Hindlimb muscle (tissue), 1 donor: ENCODE measurements around the gene USP44. TPM values are rescaled to one million over a fixed set of nuclear protein-coding genes. Genes with fewer than 3 reads are reported as not detected.
"Not testable (repeated sequence)": the region's sequence is repeated elsewhere in the genome, so short reads cannot be mapped to it uniquely, and the experiment has no call there.

Experiments
- DNase-seq: peaks from one replicate; pipeline ENCODE4 v3.0.0-alpha.2; 2013
- polyA plus RNA-seq: library from polyadenylated mRNA; unstranded; fragments of 120-200 nt; gene quantifications from one replicate; pipeline ENCODE4 v1.2.1, GENCODE V29; 2013; ENCODE audit not compliant: insufficient read length

Gene USP44
- 1.1 TPM for polyA plus RNA-seq

- DNase-seq: no peak
Measured at GRCh38 chr12:95551305-95551704, at the start of gene USP44. Gene USP44, minus strand, starts transcription at chr12:95551476. Its CDS starts 17,220 bp downstream, at chr12:95534256.

GRCh38 chr12:95600567-95600966 lies 49.3 kb upstream of the USP44 start:
- no peak for DNase-seq

GRCh38 chr12:95599880-95600279 lies 48.6 kb upstream of the USP44 start:
- DNase-seq: no peak

- no peak for DNase-seq
Measured at GRCh38 chr12:95594136-95594535, 42.9 kb upstream of the USP44 start.

- peak; percentile 60 for DNase-seq
Measured at GRCh38 chr12:95593266-95593871, 42.1 kb upstream of the USP44 start.

- no peak for DNase-seq
Measured at GRCh38 chr12:95591731-95592130, 40.5 kb upstream of the USP44 start.

GRCh38 chr12:95590775-95591174 lies 39.5 kb upstream of the USP44 start:
- DNase-seq: no peak

- no peak for DNase-seq
Measured at GRCh38 chr12:95583933-95584332, 32.7 kb upstream of the USP44 start.

GRCh38 chr12:95582230-95583058 lies 31.2 kb upstream of the USP44 start:
- DNase-seq: peak; percentile 55

GRCh38 chr12:95577820-95578219 lies 26.5 kb upstream of the USP44 start:
- no peak for DNase-seq

GRCh38 chr12:95574799-95575452 lies 23.6 kb upstream of the USP44 start:
- DNase-seq: peak; percentile 26

GRCh38 chr12:95573951-95574576 lies 22.8 kb upstream of the USP44 start:
- DNase-seq: no peak

- DNase-seq: no peak
Measured at GRCh38 chr12:95571369-95571768, 20.1 kb upstream of the USP44 start.

- DNase-seq: not testable (repeated sequence)
Measured at GRCh38 chr12:95568045-95568444, 16.8 kb upstream of the USP44 start.

- DNase-seq: no peak
Measured at GRCh38 chr12:95557625-95558024, 6.3 kb upstream of the USP44 start.

- no peak for DNase-seq
Measured at GRCh38 chr12:95554532-95555071, 3.3 kb upstream of the USP44 start.

- no peak for DNase-seq
Measured at GRCh38 chr12:95553197-95553943, 2.1 kb upstream of the USP44 start.

GRCh38 chr12:95551913-95552516 lies 739 bp upstream of the USP44 start:
- no peak for DNase-seq

GRCh38 chr12:95549392-95550084 lies 1.7 kb downstream of the USP44 start:
- DNase-seq: no peak

GRCh38 chr12:95548539-95549391 lies 2.5 kb downstream of the USP44 start:
- DNase-seq: no peak
